Activated B cell treated with CpG ODN at 0.5 μM for 24 hours (primary cell): ENCODE measurements around the gene GUCA2B. TPM values are rescaled to one million over a fixed set of nuclear protein-coding genes. Genes with fewer than 3 reads are reported as not detected.

Experiments used
- ATAC-seq: fragments of 200-7000 bp; cut with Tn5 transposase; one replicate; pipeline ENCODE4 v1.10.0; 2021; ENCODE audit warnings: low read depth, mild to moderate bottlenecking, moderate library complexity
- CTCF ChIA-PET: fragments of 350-600 bp; sonication (Branson Sonifier 250); formaldehyde crosslinking; loops from one replicate; lab custom pipeline; 2021; ENCODE audit warnings: antibody characterized with exemption; lab: Charles Lee
- POLR2A ChIA-PET: fragments of 350-600 bp; sonication (Branson Sonifier 250); formaldehyde crosslinking; loops from one replicate; lab custom pipeline; 2021; ENCODE audit warnings: antibody characterized with exemption; lab: Charles Lee
- DNase-seq: peaks from one replicate; pipeline ENCODE4 v3.0.0; 2022
- H3K27ac Mint-ChIP-seq: one replicate; pipeline ENCODE4 v1.8.0; 2020; ENCODE audit warnings: mixed read lengths
- H3K27me3 Mint-ChIP-seq: one replicate; pipeline ENCODE4 v1.8.0; 2021; ENCODE audit warnings: mixed read lengths
- H3K36me3 Mint-ChIP-seq: one replicate; pipeline ENCODE4 v1.8.0; 2021; ENCODE audit warnings: low read depth, mixed read lengths
- H3K4me1 Mint-ChIP-seq: one replicate; pipeline ENCODE4 v1.8.0; 2021; ENCODE audit warnings: mixed read lengths
- H3K4me3 Mint-ChIP-seq: one replicate; pipeline ENCODE4 v1.8.0; 2020; ENCODE audit warnings: mild to moderate bottlenecking, mixed read lengths
- H3K9me3 Mint-ChIP-seq: one replicate; pipeline ENCODE4 v1.8.0; 2020; ENCODE audit warnings: mixed read lengths
- intact Hi-C: fragments of 100-400 bp; cut with micrococcal nuclease; formaldehyde crosslinking; loops from one replicate; pipeline ENCODE4 v1.15.1; 2024
- total RNA-seq: library from RNA; stranded (reverse); gene quantifications from 2 replicates; pipeline ENCODE4 v1.2.3, GENCODE V29; 2022
- TF ChIP-seq, protein P1 (sequence below): fragments of 200-600 bp; IDR thresholded peaks from one replicate; pipeline ENCODE4 v1.8.0; 2022; ENCODE audit warnings: antibody characterized with exemption, mild to moderate bottlenecking

GUCA2B gene
- total RNA-seq, 1 donor from 2014 or later: not detected

GRCh38 chr1:42189931-42190853 lies 37.0 kb downstream of the GUCA2B start:
- TF ChIP-seq, protein P1, sequence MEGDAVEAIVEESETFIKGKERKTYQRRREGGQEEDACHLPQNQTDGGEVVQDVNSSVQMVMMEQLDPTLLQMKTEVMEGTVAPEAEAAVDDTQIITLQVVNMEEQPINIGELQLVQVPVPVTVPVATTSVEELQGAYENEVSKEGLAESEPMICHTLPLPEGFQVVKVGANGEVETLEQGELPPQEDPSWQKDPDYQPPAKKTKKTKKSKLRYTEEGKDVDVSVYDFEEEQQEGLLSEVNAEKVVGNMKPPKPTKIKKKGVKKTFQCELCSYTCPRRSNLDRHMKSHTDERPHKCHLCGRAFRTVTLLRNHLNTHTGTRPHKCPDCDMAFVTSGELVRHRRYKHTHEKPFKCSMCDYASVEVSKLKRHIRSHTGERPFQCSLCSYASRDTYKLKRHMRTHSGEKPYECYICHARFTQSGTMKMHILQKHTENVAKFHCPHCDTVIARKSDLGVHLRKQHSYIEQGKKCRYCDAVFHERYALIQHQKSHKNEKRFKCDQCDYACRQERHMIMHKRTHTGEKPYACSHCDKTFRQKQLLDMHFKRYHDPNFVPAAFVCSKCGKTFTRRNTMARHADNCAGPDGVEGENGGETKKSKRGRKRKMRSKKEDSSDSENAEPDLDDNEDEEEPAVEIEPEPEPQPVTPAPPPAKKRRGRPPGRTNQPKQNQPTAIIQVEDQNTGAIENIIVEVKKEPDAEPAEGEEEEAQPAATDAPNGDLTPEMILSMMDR: no peak
- H3K27me3 Mint-ChIP-seq: no peaks in the 10 kb centered on the region
- H3K4me3 Mint-ChIP-seq: no peak overlapping the region
- no peak overlapping the region for H3K27ac Mint-ChIP-seq
- no peaks in the 10 kb centered on the region for H3K4me1 Mint-ChIP-seq
- peaks cover 83% of the 10 kb centered on the region for H3K36me3 Mint-ChIP-seq
- ChIA-PET CTCF (no interaction called here), POLR2A (no interaction called here)
- DNase-seq (no peak), ATAC-seq (no peak)
- intact Hi-C loops: no loop called here
- H3K9me3 Mint-ChIP-seq: no peaks in the 10 kb centered on the region

GRCh38 chr1:42191319-42191718 lies 38.1 kb downstream of the GUCA2B start:
- no peak overlapping the region for H3K4me3 Mint-ChIP-seq
- no peaks in the 10 kb centered on the region for H3K9me3 Mint-ChIP-seq
- H3K4me1 Mint-ChIP-seq: no peaks in the 10 kb centered on the region
- TF ChIP-seq, protein P1: no peak
- no peaks in the 10 kb centered on the region for H3K27me3 Mint-ChIP-seq
- intact Hi-C loops: no loop called here
- no peak overlapping the region for H3K27ac Mint-ChIP-seq
- CTCF ChIA-PET: interaction anchor here (1.0 kb wide), 1 partner anchor 14 kb away, joined by 3 read pairs; no protein-coding TSS in a partner anchor
- no peak for ATAC-seq
- POLR2A ChIA-PET: no interaction called here
- peaks cover 83% of the 10 kb centered on the region for H3K36me3 Mint-ChIP-seq
- DNase-seq: no peak

GRCh38 chr1:42192106-42192505 lies 38.9 kb downstream of the GUCA2B start:
- Mint-ChIP-seq H3K9me3 (no peaks in the 10 kb centered on the region), H3K27ac (no peak overlapping the region), H3K4me1 (no peaks in the 10 kb centered on the region), H3K27me3 (no peaks in the 10 kb centered on the region), H3K4me3 (no peak overlapping the region), H3K36me3 (peaks cover 81% of the 10 kb centered on the region)
- intact Hi-C loops: no loop called here
- ChIA-PET POLR2A (no interaction called here), CTCF (interaction anchor here (1.0 kb wide), 2 partner anchors 15 to 18 kb away, joined by 3 read pairs; no protein-coding TSS in a partner anchor)
- DNase-seq (no peak), ATAC-seq (no peak)
- TF ChIP-seq, protein P1: no peak

GRCh38 chr1:42195841-42196240 lies 42.6 kb downstream of the GUCA2B start:
- no peaks in the 10 kb centered on the region for H3K27me3 Mint-ChIP-seq
- TF ChIP-seq, protein P1: no peak
- no peak overlapping the region for H3K27ac Mint-ChIP-seq
- DNase-seq: no peak
- ChIA-PET CTCF (no interaction called here), POLR2A (interaction anchor here (0.6 kb wide), 1 partner anchor 570 kb away, joined by 3 read pairs; no protein-coding TSS in a partner anchor)
- H3K4me1 Mint-ChIP-seq: no peaks in the 10 kb centered on the region
- H3K9me3 Mint-ChIP-seq: no peaks in the 10 kb centered on the region
- intact Hi-C loops: no loop called here
- peaks cover 72% of the 10 kb centered on the region for H3K36me3 Mint-ChIP-seq
- no peak for ATAC-seq
- H3K4me3 Mint-ChIP-seq: no peak overlapping the region

- ChIA-PET POLR2A (no interaction called here), CTCF (no interaction called here)
- Mint-ChIP-seq H3K4me1 (no peaks in the 10 kb centered on the region), H3K36me3 (peaks cover 80% of the 10 kb centered on the region), H3K4me3 (no peak overlapping the region), H3K9me3 (peaks cover 12% of the 10 kb centered on the region), H3K27ac (no peak overlapping the region), H3K27me3 (no peaks in the 10 kb centered on the region)
- ATAC-seq (no peak), DNase-seq (no peak)
- intact Hi-C loops: no loop called here
- TF ChIP-seq, protein P1: no peak
Observed at GRCh38 chr1:42198251-42198650, 45.0 kb downstream of the GUCA2B start.
